Endothelial cell of umbilical vein (primary cell): ENCODE data around the gene TMTC1. TPM values are rescaled to one million over a fixed set of nuclear protein-coding genes. Genes with fewer than 3 reads are reported as not detected.

ENCODE experiments used
- BruUV-seq: library from RNA; stranded (reverse); fragments of 400-500 nt; replicated peaks from 2 replicates; lab custom pipeline; 2021; lab: Mats Ljungman, UMichigan
- CTCF ChIA-PET: fragments of 300-600, 350-600 bp; sonication (Branson Sonifier 250); formaldehyde crosslinking; loops from one replicate; lab custom pipeline; 2021; ENCODE audit warnings: antibody characterized with exemption, inconsistent platforms; lab: Charles Lee
- POLR2A ChIA-PET: fragments of 300-600, 350-600 bp; sonication (Branson Sonifier 250); formaldehyde crosslinking; loops from one replicate; lab custom pipeline; 2021; ENCODE audit warnings: antibody characterized with exemption, inconsistent platforms; lab: Charles Lee
- DNase-seq: peaks from one replicate; pipeline ENCODE4 v3.0.0-alpha.2; 2011; ENCODE audit warnings: low read depth, low spot score
- FAIRE-seq: peaks from 2 replicates; lab custom pipeline; 2011; peaks lifted over from hg19 to GRCh38; lab: Jason Lieb, UNC
- H2AFZ ChIP-seq: 2 replicates; pipeline ENCODE4 v1.6.0; 2012; ENCODE audit warnings: low read depth, low read length, control low read depth, inconsistent platforms
- H3K27ac ChIP-seq: 2 replicates; pipeline ENCODE4 v1.5.1; 2011; ENCODE audit warnings: low read depth, mild to moderate bottlenecking, control low read depth, low read length, moderate library complexity; ENCODE audit not compliant: insufficient read depth
- H3K27me3 ChIP-seq, 2 experiments: 2 replicates each; pipeline versions ENCODE4 v1.6.0 to v1.6.1; 2011; ENCODE audit warnings: low read length in 2 of 2, mixed read lengths in 1 of 2; ENCODE audit not compliant: control insufficient read depth in 2 of 2, insufficient read depth in 2 of 2
- H3K36me3 ChIP-seq, 2 experiments: 2 replicates in 1 of 2; 3 replicates in 1 of 2; pipeline ENCODE4 v1.5.1; 2011; ENCODE audit warnings: low read length in 2 of 2, mild to moderate bottlenecking in 1 of 2, moderate library complexity in 1 of 2; ENCODE audit not compliant: control insufficient read depth in 2 of 2, insufficient read depth in 2 of 2; ENCODE audit errors: extremely low read depth in 1 of 2
- H3K4me1 ChIP-seq: 3 replicates; pipeline ENCODE4 v1.5.1; 2011; ENCODE audit warnings: mild to moderate bottlenecking, low read length; ENCODE audit not compliant: control insufficient read depth, insufficient read depth; ENCODE audit errors: extremely low read depth
- H3K4me2 ChIP-seq: 2 replicates; pipeline ENCODE4 v1.6.1; 2011; ENCODE audit warnings: low read length, control low read depth, mixed read lengths; ENCODE audit not compliant: insufficient read depth
- H3K4me3 ChIP-seq, 3 experiments: fragments of 200-600 bp in 1 of 3; sonication (generic), shearing (Covaris generic) in 1 of 3; replicated peaks in 1 of 3; 2 replicates each; pipeline ENCODE4 v1.5.1; 2011 to 2016; ENCODE audit warnings: control low read depth in 3 of 3, low read length in 3 of 3, mild to moderate bottlenecking in 2 of 3, inconsistent platforms in 1 of 3, low read depth in 1 of 3, moderate library complexity in 1 of 3; ENCODE audit not compliant: insufficient read depth in 1 of 3
- H3K79me2 ChIP-seq: 2 replicates; pipeline ENCODE4 v1.6.0; 2012; ENCODE audit warnings: low read length, inconsistent platforms; ENCODE audit not compliant: control insufficient read depth, insufficient read depth
- H3K9ac ChIP-seq: replicated peaks from 2 replicates; pipeline ENCODE3; 2011; ENCODE audit warnings: low read length, control low read depth; ENCODE audit not compliant: insufficient read depth; ENCODE audit errors: extremely low read depth
- H3K9me1 ChIP-seq: replicated peaks from 3 replicates; pipeline ENCODE4 v1.6.0; 2011; ENCODE audit warnings: mild to moderate bottlenecking, low read length; ENCODE audit not compliant: control insufficient read depth, insufficient read depth; ENCODE audit errors: extremely low read depth
- H3K9me3 ChIP-seq: replicated peaks from 2 replicates; pipeline ENCODE4 v1.5.1; 2012; ENCODE audit warnings: low read length, inconsistent platforms; ENCODE audit not compliant: control insufficient read depth, insufficient read depth
- H4K20me1 ChIP-seq: replicated peaks from 2 replicates; pipeline ENCODE3; 2011; ENCODE audit warnings: mild to moderate bottlenecking, low read length; ENCODE audit not compliant: control insufficient read depth, insufficient read depth; ENCODE audit errors: extremely low read depth
- CTCF ChIP-seq, 2 donors: IDR thresholded peaks; 1 replicate in 1 of 2; 2 replicates in 1 of 2; pipeline ENCODE4 v1.5.1; 2011; ENCODE audit warnings: low read length in 2 of 2, mild to moderate bottlenecking in 2 of 2, moderate library complexity in 2 of 2, control low read depth in 1 of 2, inconsistent platforms in 1 of 2, low read depth in 1 of 2; ENCODE audit not compliant: insufficient read depth in 1 of 2; ENCODE audit errors: extremely low read depth in 1 of 2
- EZH2 ChIP-seq: IDR thresholded peaks from 2 replicates; pipeline ENCODE4 v1.6.1; 2012; ENCODE audit warnings: borderline replicate concordance, low read depth, mild to moderate bottlenecking, moderate library complexity, low read length, inconsistent platforms; ENCODE audit not compliant: severe bottlenecking
- FOS ChIP-seq: IDR thresholded peaks from 2 replicates; pipeline ENCODE4 v1.6.1; 2011; ENCODE audit warnings: mild to moderate bottlenecking, low read length, moderate library complexity, borderline replicate concordance; ENCODE audit not compliant: insufficient read depth
- GATA2 ChIP-seq: IDR thresholded peaks from 2 replicates; pipeline ENCODE4 v1.7.0; 2011; ENCODE audit warnings: low read depth, mild to moderate bottlenecking, moderate library complexity, mixed read lengths, low read length; ENCODE audit not compliant: insufficient read length, insufficient read depth
- JUN ChIP-seq: IDR thresholded peaks from 2 replicates; pipeline ENCODE4 v1.6.1; 2011; ENCODE audit warnings: borderline replicate concordance, low read depth; ENCODE audit not compliant: insufficient read length, insufficient read depth
- MYC ChIP-seq: IDR thresholded peaks from one replicate; pipeline ENCODE4 v1.6.1; 2011; ENCODE audit warnings: mild to moderate bottlenecking, low read depth, low read length
- POLR2A ChIP-seq: IDR thresholded peaks from 2 replicates; pipeline ENCODE4 v1.6.1; 2012; ENCODE audit warnings: low read depth, mild to moderate bottlenecking, control low read depth, low read length
- POLR2AphosphoS5 ChIP-seq: IDR thresholded peaks from 2 replicates; pipeline ENCODE4 v1.6.1; 2012; ENCODE audit warnings: low read depth, mild to moderate bottlenecking, control low read depth, low read length, moderate library complexity; ENCODE audit not compliant: insufficient read depth
- dilution Hi-C: fragments of 300-500 bp; cut with MboI; formaldehyde crosslinking; loops from one replicate; pipeline ENCODE4 v1.15.0; 2019; ENCODE audit warnings: low sequenced_read_pairs; ENCODE audit not compliant: extremely low pct_ligation_motif_present
- intact Hi-C: fragments of 100-400 bp; cut with micrococcal nuclease; formaldehyde crosslinking; loops from one replicate; pipeline ENCODE4 v1.10.0; 2022
- polyA plus RNA-seq, 4 experiments: library from polyadenylated mRNA; depleted of rRNA in 3 of 4; stranded (reverse) in 3 of 4; unstranded in 1 of 4; fragments of >200 nt; gene quantifications; 2 replicates each; pipeline versions ENCODE4 v1.2.1 to v1.2.3, GENCODE V29; 2011 to 2012; ENCODE audit warnings: missing spikeins in 1 of 4
- total RNA-seq: library from RNA; stranded (reverse); gene quantifications from 2 replicates; pipeline ENCODE4 v1.2.3, GENCODE V29; 2021
- TF ChIP-seq, protein P1 (sequence below): IDR thresholded peaks from 2 replicates; pipeline ENCODE4 v1.6.1; 2011; ENCODE audit not compliant: insufficient read depth, insufficient read length

TMTC1 gene
- total and polyA plus RNA-seq, 2 donors (not counting 3 experiments of a cell fraction or from before 2014, with no cell fraction given) = 5.4 to 5.9 TPM

- no peaks in the 10 kb centered on the region for H3K27me3 ChIP-seq
- no peak overlapping the region for H3K4me3 ChIP-seq
- no TSS peak for BruUV-seq
- no peaks in the 10 kb centered on the region for H4K20me1 ChIP-seq
- DNase-seq = no peak
- H3K27ac ChIP-seq = no peak overlapping the region
- no peaks in the 10 kb centered on the region for H3K9me3 ChIP-seq
- H3K4me1 ChIP-seq = peaks cover 28% of the 10 kb centered on the region
- ChIA-PET CTCF (no interaction called here), POLR2A (no interaction called here)
- H3K9me1 ChIP-seq = no peaks in the 10 kb centered on the region
- no peak overlapping the region for H3K9ac ChIP-seq
- FAIRE-seq = no peak
- intact Hi-C loops (loop anchor here (10.0 kb wide), 1 partner anchor 539 kb away; no protein-coding TSS in a partner anchor), dilution Hi-C loops (no loop called here)
- H3K4me2 ChIP-seq = no peak overlapping the region
- H3K36me3 ChIP-seq = no peaks in the 10 kb centered on the region
- no peaks in the 10 kb centered on the region for H3K79me2 ChIP-seq
- TF ChIP-seq MYC (no peak), JUN (no peak), CTCF (IDR thresholded peaks at IDR 0.05; ENCODE audit: extremely low read depth in 1 of 2, insufficient read depth in 1 of 2, low read depth in 1 of 2, low read length in 2 of 2) (no peak), POLR2AphosphoS5 (no peak), POLR2A (no peak), EZH2 (no peak), FOS (no peak), GATA2 (no peak)
- TF ChIP-seq, protein P1, sequence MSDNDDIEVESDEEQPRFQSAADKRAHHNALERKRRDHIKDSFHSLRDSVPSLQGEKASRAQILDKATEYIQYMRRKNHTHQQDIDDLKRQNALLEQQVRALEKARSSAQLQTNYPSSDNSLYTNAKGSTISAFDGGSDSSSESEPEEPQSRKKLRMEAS = no peak
- H2AFZ ChIP-seq = no peak overlapping the region
Observed at GRCh38 chr12:29565727-29566126, 218.0 kb downstream of the TMTC1 start.
